K562 (cell line): Measurements from ENCODE around the gene NISCH. TPM values are rescaled to one million over a fixed set of nuclear protein-coding genes. Genes with fewer than 3 reads are reported as not detected.
A peak's percentile ranks its signal among the peaks of the same experiment; 100 is the strongest.

Experiments
- FOXO4 ChIP-seq: fragments of 450-650 bp; formaldehyde crosslinking; IDR thresholded peaks from 2 replicates; pipeline ENCODE4 v1.4.0; 2020; ENCODE audit warnings: mild to moderate bottlenecking, moderate library complexity
- FOXP4 ChIP-seq: sonication (generic); formaldehyde crosslinking; IDR thresholded peaks from 2 replicates; pipeline ENCODE4 v1.8.0; 2022; ENCODE audit warnings: mild to moderate bottlenecking, missing genetic modification reagents, borderline replicate concordance
- GABPA ChIP-seq: fragments of 200-800 bp; sonication (Bioruptor generic); conservative IDR thresholded peaks from 2 replicates; pipeline ENCODE4 v1.6.1; 2016; ENCODE audit warnings: low read depth, missing genetic modification characterization, missing compliant biosample characterization
- REST ChIP-seq, 2 experiments: fragments of 450-650 bp; formaldehyde crosslinking in 1 of 2; IDR thresholded peaks; 2 replicates each; pipeline versions ENCODE4 v1.4.0 to v1.6.1; 2014 to 2020; ENCODE audit warnings: mild to moderate bottlenecking in 2 of 2, borderline replicate concordance in 1 of 2, low read depth in 1 of 2
- TEAD2 ChIP-seq: fragments of 450-650 bp; IDR thresholded peaks from 2 replicates; pipeline ENCODE4 v1.6.1; 2016; ENCODE audit warnings: missing genetic modification characterization, control low read depth, missing compliant biosample characterization
- ZNF609 ChIP-seq: sonication (generic); formaldehyde crosslinking; IDR thresholded peaks from 2 replicates; pipeline ENCODE4 v1.8.1; 2023; ENCODE audit warnings: missing genetic modification reagents, mild to moderate bottlenecking, borderline replicate concordance
- polyA plus RNA-seq, 8 experiments: library from polyadenylated mRNA; depleted of rRNA in 4 of 8; stranded (reverse) in 5 of 8; unstranded in 3 of 8; fragments of >200 nt; fragmentation: Nextera tagmentation in 2 of 8; fragmentation: Illumina TruSeq in 1 of 8; extraction: Ambion mirVana in 2 of 8; extraction: Trizol in 1 of 8; gene quantifications; 2 replicates each; pipeline versions ENCODE4 v1.2.1 to v1.2.3, GENCODE V29; 2011 to 2014; ENCODE audit warnings: inconsistent platforms in 1 of 8, missing spikeins in 1 of 8
- total RNA-seq, 7 experiments: library from RNA; depleted of rRNA in 6 of 7; stranded (reverse); fragments of >200 nt in 6 of 7; fragmentation: Illumina TruSeq in 2 of 7; extraction: Trizol in 2 of 7; gene quantifications; 2 replicates each; pipeline versions ENCODE4 v1.2.1 to v1.2.3, GENCODE V29; 2011 to 2021; ENCODE audit warnings: low replicate concordance in 1 of 7

NISCH gene
- total and polyA plus RNA-seq, 9 of the 15 experiments (the other 6 are each of a cell fraction or from before 2014, with no cell fraction given) = 0.44 to 43.5 (median 23.4) TPM

GRCh38 chr3:52536369-52537164 is 81.2 kb downstream of the NISCH start, which contains the start of gene UQCC5 (continued):
- TF ChIP-seq ZNF609 (CRISPR knock-in tag) (peak; percentile 66; the same call in 1 of the 2 replicates), REST (IDR thresholded peaks at IDR 0.05; ENCODE audit: borderline replicate concordance) (peak; percentile 45), REST (CRISPR knock-in tag; IDR thresholded peaks at IDR 0.05; ENCODE audit: low read depth) (no peak), FOXO4 (CRISPR knock-in tag) (no peak), TEAD2 (tag) (no peak), GABPA (peak; percentile 71), FOXP4 (CRISPR knock-in tag) (no peak)
